GM12891 (cell line): Measurements from ENCODE around the gene ANO10.

ENCODE experiments used
- DNase-seq: peaks from one replicate; pipeline ENCODE4 v3.0.0; 2011; ENCODE audit warnings: low spot score; ENCODE audit not compliant: insufficient read length
- FAIRE-seq: peaks from 2 replicates; lab custom pipeline; 2011; peaks lifted over from hg19 to GRCh38; lab: Jason Lieb, UNC
- PAX5 ChIP-seq: IDR thresholded peaks from 2 replicates; pipeline ENCODE4 v1.6.1; 2011; ENCODE audit warnings: low read length, moderate library complexity, mild to moderate bottlenecking; ENCODE audit not compliant: insufficient read depth, severe bottlenecking
- POLR2A ChIP-seq: IDR thresholded peaks from 2 replicates; pipeline ENCODE4 v1.6.1; 2011; ENCODE audit warnings: low read depth, low read length, control low read depth
- POLR2AphosphoS5 ChIP-seq: IDR thresholded peaks from 2 replicates; pipeline ENCODE4 v1.6.1; 2011; ENCODE audit warnings: low read depth, low read length, control low read depth
- POU2F2 ChIP-seq: IDR thresholded peaks from 2 replicates; pipeline ENCODE4 v1.6.1; 2011; ENCODE audit warnings: low read depth, mild to moderate bottlenecking, control low read depth, low read length, moderate library complexity
- SPI1 ChIP-seq: IDR thresholded peaks from 2 replicates; pipeline ENCODE4 v1.6.1; 2011; ENCODE audit warnings: low read depth, low read length, control low read depth
- TAF1 ChIP-seq: IDR thresholded peaks from 2 replicates; pipeline ENCODE4 v1.6.1; 2011; ENCODE audit warnings: low read depth, low read length, control low read depth

Gene ANO10

GRCh38 chr3:43345877-43346276 is 275.9 kb downstream of the ANO10 start:
- FAIRE-seq (no peak), DNase-seq (no peak)
- TF ChIP-seq POLR2AphosphoS5 (no peak), TAF1 (no peak), PAX5 (no peak), POU2F2 (no peak), SPI1 (no peak)

- FAIRE-seq = no peak
- no peak for TF ChIP-seq POU2F2
- TF ChIP-seq PAX5 = no peak
- no peak for TF ChIP-seq SPI1
- no peak for DNase-seq
Measured at GRCh38 chr3:43345246-43345645, 276.6 kb downstream of the ANO10 start.

- no peak for DNase-seq
- no peak for FAIRE-seq
Measured at GRCh38 chr3:43344520-43344919, 277.3 kb downstream of the ANO10 start.

GRCh38 chr3:43343815-43344214 is 278.0 kb downstream of the ANO10 start:
- no peak for FAIRE-seq

More at GRCh38 chr3:43344520-43344919, 277.3 kb downstream of the ANO10 start:
- TF ChIP-seq SPI1 (no peak), POLR2A (no peak), TAF1 (no peak), POU2F2 (no peak), PAX5 (no peak), POLR2AphosphoS5 (no peak)

GRCh38 chr3:43343185-43343584 is 278.6 kb downstream of the ANO10 start:
- DNase-seq (no peak), FAIRE-seq (no peak)
- TF ChIP-seq PAX5 (no peak), SPI1 (no peak), POLR2AphosphoS5 (no peak), TAF1 (no peak)

More at GRCh38 chr3:43343815-43344214, 278.0 kb downstream of the ANO10 start:
- TF ChIP-seq POLR2AphosphoS5 (no peak), PAX5 (no peak), POLR2A (no peak), POU2F2 (no peak), SPI1 (no peak), TAF1 (no peak)
- DNase-seq = no peak

GRCh38 chr3:43341788-43342187 is 280.0 kb downstream of the ANO10 start:
- no peak for DNase-seq
- no peak for TF ChIP-seq SPI1
- TF ChIP-seq POU2F2 = no peak
- no peak for TF ChIP-seq POLR2A
- TF ChIP-seq PAX5 = no peak
- TF ChIP-seq POLR2AphosphoS5 = no peak
- TF ChIP-seq TAF1 = no peak
- FAIRE-seq = no peak

GRCh38 chr3:43340403-43340802 is 281.4 kb downstream of the ANO10 start:
- FAIRE-seq (no peak), DNase-seq (no peak)
- TF ChIP-seq POU2F2 = no peak
- TF ChIP-seq PAX5 = no peak
- no peak for TF ChIP-seq TAF1
- TF ChIP-seq POLR2AphosphoS5 = no peak
- no peak for TF ChIP-seq POLR2A
- TF ChIP-seq SPI1 = no peak

- DNase-seq = no peak
- TF ChIP-seq POLR2A (no peak), PAX5 (no peak), POLR2AphosphoS5 (no peak), POU2F2 (no peak), TAF1 (no peak), SPI1 (no peak)
- no peak for FAIRE-seq
Measured at GRCh38 chr3:43338295-43338694, 283.5 kb downstream of the ANO10 start.

- no peak for FAIRE-seq
- TF ChIP-seq SPI1 = no peak
- TF ChIP-seq TAF1 = no peak
- TF ChIP-seq POLR2A = no peak
- TF ChIP-seq POLR2AphosphoS5 = no peak
- TF ChIP-seq POU2F2 = no peak
- TF ChIP-seq PAX5 = no peak
- DNase-seq = no peak
Measured at GRCh38 chr3:43335799-43336198, 286.0 kb downstream of the ANO10 start.

- DNase-seq (no peak), FAIRE-seq (no peak)
- no peak for TF ChIP-seq POLR2AphosphoS5
- no peak for TF ChIP-seq TAF1
- no peak for TF ChIP-seq SPI1
- no peak for TF ChIP-seq POLR2A
- no peak for TF ChIP-seq POU2F2
- no peak for TF ChIP-seq PAX5
Measured at GRCh38 chr3:43334976-43335375, 286.8 kb downstream of the ANO10 start.

- no peak for FAIRE-seq
- TF ChIP-seq POU2F2 (no peak), POLR2AphosphoS5 (no peak), TAF1 (no peak), SPI1 (no peak), PAX5 (no peak), POLR2A (no peak)
- no peak for DNase-seq
Measured at GRCh38 chr3:43331381-43331780, 290.4 kb downstream of the ANO10 start.
